OCI-LY1 (cell line): ENCODE data around the gene ALKBH1.

Source experiments
- CTCF ChIP-seq: fragments of 200-600 bp; sonication (generic), shearing (Covaris generic); IDR thresholded peaks from 2 replicates; pipeline ENCODE4 v1.5.1; 2017; ENCODE audit warnings: mild to moderate bottlenecking, antibody characterized with exemption, low read length, moderate library complexity, mixed read lengths
- EZH2 ChIP-seq: fragments of 200-600 bp; sonication (generic), shearing (Covaris generic); IDR thresholded peaks from 2 replicates; pipeline ENCODE4 v1.8.0; 2017; ENCODE audit warnings: borderline replicate concordance, mixed run types, mild to moderate bottlenecking, antibody characterized with exemption, low read length, moderate library complexity, mixed read lengths

GRCh38 chr14:77710364-77710763, 2.5 kb upstream of the ALKBH1 start:
- no peak for TF ChIP-seq EZH2
- no peak for TF ChIP-seq CTCF
